HG03354 (cell line): ENCODE measurements around the gene ZFHX2.

Experiments used
- ATAC-seq: cut with Tn5 transposase; IDR thresholded peaks from one replicate; pipeline ENCODE4 v1.9.1; 2021; ENCODE audit warnings: mild to moderate bottlenecking; ENCODE audit not compliant: unreplicated experiment, poor library complexity, severe bottlenecking

Gene ZFHX2

GRCh38 chr14:23481979-23482822 lies 69.4 kb downstream of the ZFHX2 start:
- ATAC-seq, result no peak

GRCh38 chr14:23481362-23481970 lies 70.1 kb downstream of the ZFHX2 start:
- no peak for ATAC-seq

- no peak for ATAC-seq
Measured at GRCh38 chr14:23478109-23478759, 73.3 kb downstream of the ZFHX2 start.

- no peak for ATAC-seq
Measured at GRCh38 chr14:23470947-23471346, 80.6 kb downstream of the ZFHX2 start.
